HepG2 (cell line): ENCODE results near the gene KIF3C.
"Not testable (repeated sequence)": the region's sequence is repeated elsewhere in the genome, so short reads cannot be mapped to it uniquely, and the experiment has no call there.

Experiments
- BRD4 ChIP-seq: sonication (generic); formaldehyde crosslinking; IDR thresholded peaks from 2 replicates; pipeline ENCODE4 v1.4.0; 2020; ENCODE audit warnings: missing genetic modification reagents
- EP300 ChIP-seq, 3 experiments: sonication (generic) in 1 of 3; formaldehyde crosslinking in 1 of 3; IDR thresholded peaks; 2 replicates each; pipeline versions ENCODE4 v1.5.1 to v1.6.1; 2011 to 2020; ENCODE audit warnings: low read depth in 2 of 3, low read length in 2 of 3, borderline replicate concordance in 1 of 3, improper control_type of control experiment in 1 of 3, mild to moderate bottlenecking in 1 of 3, missing genetic modification reagents in 1 of 3, moderate library complexity in 1 of 3
- FOXA1 ChIP-seq, 2 experiments: fragments of 450-650 bp in 1 of 2; sonication (generic) in 1 of 2; formaldehyde crosslinking in 1 of 2; IDR thresholded peaks; 2 replicates each; pipeline versions ENCODE4 v1.4.0 to v1.6.1; 2016 to 2020; ENCODE audit warnings: missing genetic modification reagents in 1 of 2
- FOXJ3 ChIP-seq: sonication (generic); formaldehyde crosslinking; IDR thresholded peaks from 2 replicates; pipeline ENCODE4 v1.4.0; 2020; ENCODE audit warnings: missing genetic modification reagents, mild to moderate bottlenecking, borderline replicate concordance
- MAZ ChIP-seq, 2 experiments: sonication (generic) in 1 of 2; formaldehyde crosslinking in 1 of 2; IDR thresholded peaks; 2 replicates each; pipeline versions ENCODE4 v1.5.0 to v1.6.1; 2012 to 2020; ENCODE audit warnings: low read depth in 2 of 2, mild to moderate bottlenecking in 2 of 2, borderline replicate concordance in 1 of 2, improper control_type of control experiment in 1 of 2, low read length in 1 of 2, missing genetic modification reagents in 1 of 2, moderate library complexity in 1 of 2
- REPIN1 ChIP-seq: sonication (generic); formaldehyde crosslinking; IDR thresholded peaks from 2 replicates; pipeline ENCODE4 v1.8.0; 2022; ENCODE audit warnings: missing genetic modification reagents, low read depth, mild to moderate bottlenecking, borderline replicate concordance
- SRF ChIP-seq: IDR thresholded peaks from 2 replicates; pipeline ENCODE4 v1.6.1; 2011; ENCODE audit warnings: mild to moderate bottlenecking, low read depth, low read length, moderate library complexity
- TCF12 ChIP-seq, 2 experiments: fragments of 450-650 bp in 1 of 2; sonication (generic) in 1 of 2; formaldehyde crosslinking in 1 of 2; IDR thresholded peaks; 2 replicates each; pipeline versions ENCODE4 v1.6.1 to v1.8.0; 2017 to 2022; ENCODE audit warnings: antibody characterized with exemption in 1 of 2, mild to moderate bottlenecking in 1 of 2, missing genetic modification reagents in 1 of 2, moderate library complexity in 1 of 2
- ZNF335 ChIP-seq: sonication (generic); formaldehyde crosslinking; IDR thresholded peaks from 2 replicates; pipeline ENCODE4 v1.4.0; 2020; ENCODE audit warnings: missing genetic modification reagents
- TF ChIP-seq, protein P1 (sequence below): IDR thresholded peaks from 2 replicates; pipeline ENCODE4 v1.6.1; 2012; ENCODE audit warnings: inconsistent platforms
- TF ChIP-seq, protein P2 (sequence below): sonication (generic); formaldehyde crosslinking; IDR thresholded peaks from 2 replicates; pipeline ENCODE4 v1.5.0; 2020; ENCODE audit warnings: mild to moderate bottlenecking, missing genetic modification reagents, moderate library complexity

DNA sequence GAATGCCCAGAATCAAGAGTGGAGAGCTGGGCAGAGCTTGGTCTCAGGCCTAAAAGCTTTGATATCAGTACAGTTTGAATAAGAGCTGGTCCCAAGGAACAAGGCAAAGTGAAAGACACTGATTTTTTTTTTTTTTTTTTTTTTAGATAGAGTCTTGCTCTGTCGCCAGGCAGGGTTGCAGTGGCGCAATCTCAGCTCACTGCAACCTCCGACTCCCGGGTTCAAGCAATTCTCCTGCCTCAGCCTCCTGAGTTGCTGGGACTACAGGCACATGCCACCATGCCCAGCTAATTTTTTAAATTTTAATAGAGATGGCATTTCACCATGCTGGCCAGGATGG lies 34.4 kb upstream of the KIF3C start:
- TF ChIP-seq, protein P1, sequence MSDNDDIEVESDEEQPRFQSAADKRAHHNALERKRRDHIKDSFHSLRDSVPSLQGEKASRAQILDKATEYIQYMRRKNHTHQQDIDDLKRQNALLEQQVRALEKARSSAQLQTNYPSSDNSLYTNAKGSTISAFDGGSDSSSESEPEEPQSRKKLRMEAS = not testable (repeated sequence)
- TF ChIP-seq FOXJ3 (CRISPR knock-in tag); BRD4; ZNF335 (CRISPR knock-in tag); EP300 (IDR thresholded peaks at IDR 0.05; ENCODE audit: low read depth in 2 of 2, low read length in 2 of 2); EP300 (CRISPR knock-in tag; IDR thresholded peaks at IDR 0.05; ENCODE audit: borderline replicate concordance); REPIN1 (CRISPR knock-in tag); MAZ (IDR thresholded peaks at IDR 0.05; ENCODE audit: borderline replicate concordance, low read depth, low read length); MAZ (CRISPR knock-in tag; IDR thresholded peaks at IDR 0.05; ENCODE audit: low read depth); SRF; FOXA1 (IDR thresholded peaks at IDR 0.05); FOXA1 (CRISPR knock-in tag; IDR thresholded peaks at IDR 0.05); TCF12 (IDR thresholded peaks at IDR 0.05); TCF12 (CRISPR knock-in tag; IDR thresholded peaks at IDR 0.05): not testable (repeated sequence)
- TF ChIP-seq, protein P2, sequence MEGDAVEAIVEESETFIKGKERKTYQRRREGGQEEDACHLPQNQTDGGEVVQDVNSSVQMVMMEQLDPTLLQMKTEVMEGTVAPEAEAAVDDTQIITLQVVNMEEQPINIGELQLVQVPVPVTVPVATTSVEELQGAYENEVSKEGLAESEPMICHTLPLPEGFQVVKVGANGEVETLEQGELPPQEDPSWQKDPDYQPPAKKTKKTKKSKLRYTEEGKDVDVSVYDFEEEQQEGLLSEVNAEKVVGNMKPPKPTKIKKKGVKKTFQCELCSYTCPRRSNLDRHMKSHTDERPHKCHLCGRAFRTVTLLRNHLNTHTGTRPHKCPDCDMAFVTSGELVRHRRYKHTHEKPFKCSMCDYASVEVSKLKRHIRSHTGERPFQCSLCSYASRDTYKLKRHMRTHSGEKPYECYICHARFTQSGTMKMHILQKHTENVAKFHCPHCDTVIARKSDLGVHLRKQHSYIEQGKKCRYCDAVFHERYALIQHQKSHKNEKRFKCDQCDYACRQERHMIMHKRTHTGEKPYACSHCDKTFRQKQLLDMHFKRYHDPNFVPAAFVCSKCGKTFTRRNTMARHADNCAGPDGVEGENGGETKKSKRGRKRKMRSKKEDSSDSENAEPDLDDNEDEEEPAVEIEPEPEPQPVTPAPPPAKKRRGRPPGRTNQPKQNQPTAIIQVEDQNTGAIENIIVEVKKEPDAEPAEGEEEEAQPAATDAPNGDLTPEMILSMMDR (CRISPR knock-in tag) = not testable (repeated sequence)
